Keratinocyte (primary cell): ENCODE results near the gene SINHCAF. TPM values are rescaled to one million over a fixed set of nuclear protein-coding genes. Genes with fewer than 3 reads are reported as not detected.
A peak's percentile ranks its signal among the peaks of the same experiment; 100 is the strongest.

Experiments used
- DNase-seq: peaks from one replicate; pipeline ENCODE4 v3.0.0-alpha.2; 2011; ENCODE audit warnings: low read depth, missing footprints, low spot score
- FAIRE-seq: peaks from 2 replicates; lab custom pipeline; 2011; peaks lifted over from hg19 to GRCh38; lab: Jason Lieb, UNC
- H2AFZ ChIP-seq: 2 replicates; pipeline ENCODE4 v1.6.0; 2012; ENCODE audit warnings: low read length, control low read depth, inconsistent platforms; ENCODE audit not compliant: control insufficient read depth
- H3K27ac ChIP-seq: 2 replicates; pipeline ENCODE4 v1.5.1; 2011; ENCODE audit warnings: low read length; ENCODE audit not compliant: control insufficient read depth, insufficient read depth
- H3K27me3 ChIP-seq: 3 replicates; pipeline ENCODE4 v1.6.0; 2011; ENCODE audit warnings: low read length; ENCODE audit not compliant: control insufficient read depth, insufficient read depth; ENCODE audit errors: extremely low read depth
- H3K36me3 ChIP-seq, 2 experiments: 2 replicates in 1 of 2; 3 replicates in 1 of 2; pipeline ENCODE4 v1.5.1; 2011; ENCODE audit warnings: low read length in 2 of 2, mild to moderate bottlenecking in 1 of 2; ENCODE audit not compliant: control insufficient read depth in 2 of 2, insufficient read depth in 2 of 2; ENCODE audit errors: extremely low read depth in 1 of 2
- H3K4me1 ChIP-seq: 3 replicates; pipeline ENCODE4 v1.5.1; 2011; ENCODE audit warnings: low read length; ENCODE audit not compliant: control insufficient read depth, insufficient read depth; ENCODE audit errors: extremely low read depth
- H3K4me2 ChIP-seq: 3 replicates; pipeline ENCODE4 v1.6.0; 2011; ENCODE audit warnings: low read depth, low read length; ENCODE audit not compliant: control insufficient read depth, insufficient read depth; ENCODE audit errors: extremely low read depth
- H3K4me3 ChIP-seq, 3 experiments: fragments of 200-600 bp in 1 of 3; sonication (generic) in 1 of 3; 2 replicates in 2 of 3; 3 replicates in 1 of 3; pipeline ENCODE4 v1.5.1; 2011 to 2016; ENCODE audit warnings: low read length in 3 of 3, mild to moderate bottlenecking in 3 of 3, control low read depth in 2 of 3, inconsistent platforms in 1 of 3, low read depth in 1 of 3, mixed read lengths in 1 of 3, mixed run types in 1 of 3, moderate library complexity in 1 of 3; ENCODE audit not compliant: control insufficient read depth in 2 of 3, insufficient read depth in 2 of 3; ENCODE audit errors: extremely low read depth in 1 of 3
- H3K79me2 ChIP-seq: 2 replicates; pipeline ENCODE4 v1.6.0; 2012; ENCODE audit warnings: low read length; ENCODE audit not compliant: control insufficient read depth, insufficient read depth
- H3K9ac ChIP-seq: 3 replicates; pipeline ENCODE4 v1.6.0; 2011; ENCODE audit warnings: low read length; ENCODE audit not compliant: control insufficient read depth, insufficient read depth; ENCODE audit errors: extremely low read depth
- H3K9me1 ChIP-seq: 3 replicates; pipeline ENCODE4 v1.6.0; 2011; ENCODE audit warnings: low read length; ENCODE audit not compliant: control insufficient read depth, insufficient read depth; ENCODE audit errors: extremely low read depth
- H3K9me3 ChIP-seq: 2 replicates; pipeline ENCODE4 v1.5.1; 2012; ENCODE audit warnings: low read depth, low read length; ENCODE audit not compliant: control insufficient read depth
- H4K20me1 ChIP-seq: 3 replicates; pipeline ENCODE4 v1.6.0; 2011; ENCODE audit warnings: low read length; ENCODE audit not compliant: control insufficient read depth, insufficient read depth; ENCODE audit errors: extremely low read depth
- EZH2 ChIP-seq: IDR thresholded peaks from one replicate; pipeline ENCODE4 v1.6.1; 2012; ENCODE audit warnings: inconsistent platforms, mild to moderate bottlenecking, low read length, moderate library complexity
- dilution Hi-C: fragments of 300-500 bp; cut with MboI; formaldehyde crosslinking; loops from one replicate; pipeline ENCODE4 v1.7.0; 2020; ENCODE audit warnings: low sequenced_read_pairs; ENCODE audit not compliant: extremely low pct_ligation_motif_present
- polyA plus RNA-seq, 5 experiments: library from polyadenylated mRNA; depleted of rRNA in 3 of 5; stranded (reverse) in 3 of 5; stranded (forward) in 1 of 5; unstranded in 1 of 5; fragments of >200 nt; gene quantifications; 1 replicate in 1 of 5; 2 replicates in 3 of 5; 3 replicates in 1 of 5; pipeline versions ENCODE4 v1.2.1 to v1.2.3, GENCODE V29; 2011 to 2012; ENCODE audit warnings: missing spikeins in 2 of 5, low read depth in 1 of 5, low replicate concordance in 1 of 5
- TF ChIP-seq, protein P1 (sequence below), 3 experiments: IDR thresholded peaks in 1 of 3; conservative IDR thresholded peaks in 1 of 3; optimal IDR thresholded peaks in 1 of 3; 2 replicates in 2 of 3; 3 replicates in 1 of 3; pipeline versions ENCODE3 to v1.5.1; 2011; ENCODE audit warnings: low read length in 3 of 3, mild to moderate bottlenecking in 3 of 3, moderate library complexity in 2 of 3, control low read depth in 1 of 3, inconsistent platforms in 1 of 3; ENCODE audit not compliant: insufficient read depth in 2 of 3; ENCODE audit errors: extremely low read depth in 1 of 3

SINHCAF gene
- polyA plus RNA-seq, 1 donor (not counting 4 experiments of a cell fraction or from before 2014, with no cell fraction given) = 57.4 TPM

DNA sequence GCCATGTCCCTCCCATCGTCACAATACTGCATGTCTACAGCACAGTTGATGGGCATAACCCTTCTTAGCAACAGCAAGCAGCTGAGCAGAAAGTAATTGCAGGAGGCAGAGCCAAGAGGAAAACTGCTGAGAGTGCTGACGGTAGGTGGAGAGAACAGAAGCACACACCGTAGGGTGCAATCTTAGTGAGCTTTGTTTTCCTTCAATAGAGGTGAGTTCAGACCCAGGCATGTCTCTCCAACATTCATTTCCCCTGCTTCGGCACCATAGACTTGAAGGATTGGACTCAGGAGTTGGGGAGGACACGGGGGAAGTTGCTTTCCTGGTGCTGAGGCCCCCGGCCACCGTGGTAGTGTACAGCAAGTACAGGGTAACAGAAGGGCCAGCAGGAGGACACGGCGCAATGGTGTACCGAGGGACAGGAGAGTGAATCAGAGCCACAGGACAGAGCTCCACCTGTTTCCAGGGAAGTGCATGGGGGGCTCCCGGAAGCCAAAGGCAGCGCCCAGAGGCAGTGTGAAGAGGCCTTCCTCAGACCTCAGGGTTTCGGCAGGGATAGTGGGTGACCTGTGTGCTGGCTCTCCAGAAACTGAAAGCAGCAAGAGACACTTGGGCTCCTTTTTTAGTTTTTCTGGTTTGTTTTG is 36.3 kb upstream of the SINHCAF start:
- no peaks in the 10 kb centered on the region for H4K20me1 ChIP-seq
- no peak for TF ChIP-seq EZH2
- TF ChIP-seq, protein P1, sequence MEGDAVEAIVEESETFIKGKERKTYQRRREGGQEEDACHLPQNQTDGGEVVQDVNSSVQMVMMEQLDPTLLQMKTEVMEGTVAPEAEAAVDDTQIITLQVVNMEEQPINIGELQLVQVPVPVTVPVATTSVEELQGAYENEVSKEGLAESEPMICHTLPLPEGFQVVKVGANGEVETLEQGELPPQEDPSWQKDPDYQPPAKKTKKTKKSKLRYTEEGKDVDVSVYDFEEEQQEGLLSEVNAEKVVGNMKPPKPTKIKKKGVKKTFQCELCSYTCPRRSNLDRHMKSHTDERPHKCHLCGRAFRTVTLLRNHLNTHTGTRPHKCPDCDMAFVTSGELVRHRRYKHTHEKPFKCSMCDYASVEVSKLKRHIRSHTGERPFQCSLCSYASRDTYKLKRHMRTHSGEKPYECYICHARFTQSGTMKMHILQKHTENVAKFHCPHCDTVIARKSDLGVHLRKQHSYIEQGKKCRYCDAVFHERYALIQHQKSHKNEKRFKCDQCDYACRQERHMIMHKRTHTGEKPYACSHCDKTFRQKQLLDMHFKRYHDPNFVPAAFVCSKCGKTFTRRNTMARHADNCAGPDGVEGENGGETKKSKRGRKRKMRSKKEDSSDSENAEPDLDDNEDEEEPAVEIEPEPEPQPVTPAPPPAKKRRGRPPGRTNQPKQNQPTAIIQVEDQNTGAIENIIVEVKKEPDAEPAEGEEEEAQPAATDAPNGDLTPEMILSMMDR (optimal IDR thresholded peaks at IDR 0.05 in 1 of 3, IDR thresholded peaks at IDR 0.05 in 1 of 3, conservative IDR thresholded peaks at IDR 0.05 in 1 of 3; ENCODE audit: extremely low read depth in 1 of 3, insufficient read depth in 2 of 3, low read length in 3 of 3) = no peak
- H3K36me3 ChIP-seq = no peaks in the 10 kb centered on the region
- H3K9me3 ChIP-seq = no peaks in the 10 kb centered on the region
- H3K27me3 ChIP-seq = no peaks in the 10 kb centered on the region
- H3K9me1 ChIP-seq = no peaks in the 10 kb centered on the region
- peak overlapping the region; percentile 91 for H2AFZ ChIP-seq
- H3K9ac ChIP-seq = peak overlapping the region; percentile 61
- DNase-seq = no peak
- H3K4me3 ChIP-seq = peak overlapping the region in 2 of 3 experiments; percentile 60
- peaks cover 22% of the 10 kb centered on the region for H3K4me1 ChIP-seq
- no peaks in the 10 kb centered on the region for H3K79me2 ChIP-seq
- dilution Hi-C loops = no loop called here
- peak overlapping the region; percentile 95 for H3K4me2 ChIP-seq
- FAIRE-seq = peak; percentile 68
- H3K27ac ChIP-seq = peak overlapping the region; percentile 39

DNA sequence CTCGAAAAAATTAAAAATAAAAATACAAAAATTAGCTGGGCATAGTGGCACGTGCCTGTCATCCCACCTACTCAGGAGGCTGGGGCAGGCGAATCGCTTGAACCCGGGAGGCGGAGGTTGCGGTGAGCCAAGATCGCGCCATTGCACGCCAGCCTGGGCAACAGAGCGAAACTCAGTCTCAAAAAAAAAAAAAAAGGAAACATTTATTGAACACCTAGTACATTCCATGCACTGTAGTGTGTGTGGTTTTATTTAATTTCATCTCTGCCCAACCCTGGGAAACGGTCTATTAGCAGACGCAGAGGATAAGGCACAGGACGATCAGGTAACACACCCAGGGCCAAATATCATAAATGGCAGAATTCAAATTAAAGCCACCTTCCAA is 35.8 kb upstream of the SINHCAF start:
- Histone ChIP-seq H3K9me3 (no peaks in the 10 kb centered on the region), H3K9me1 (no peaks in the 10 kb centered on the region), H2AFZ (peak overlapping the region; percentile 91), H3K9ac (no peak overlapping the region), H3K79me2 (no peaks in the 10 kb centered on the region), H3K4me3 (peak overlapping the region in 1 of 3 experiments; percentile 60), H3K4me1 (peaks cover 22% of the 10 kb centered on the region), H3K27ac (peak overlapping the region; percentile 39), H3K27me3 (no peaks in the 10 kb centered on the region), H3K36me3 (no peaks in the 10 kb centered on the region), H3K4me2 (peak overlapping the region; percentile 95), H4K20me1 (no peaks in the 10 kb centered on the region)
- dilution Hi-C loops = no loop called here
- DNase-seq = no peak
- FAIRE-seq = no peak
- TF ChIP-seq EZH2 = no peak

DNA sequence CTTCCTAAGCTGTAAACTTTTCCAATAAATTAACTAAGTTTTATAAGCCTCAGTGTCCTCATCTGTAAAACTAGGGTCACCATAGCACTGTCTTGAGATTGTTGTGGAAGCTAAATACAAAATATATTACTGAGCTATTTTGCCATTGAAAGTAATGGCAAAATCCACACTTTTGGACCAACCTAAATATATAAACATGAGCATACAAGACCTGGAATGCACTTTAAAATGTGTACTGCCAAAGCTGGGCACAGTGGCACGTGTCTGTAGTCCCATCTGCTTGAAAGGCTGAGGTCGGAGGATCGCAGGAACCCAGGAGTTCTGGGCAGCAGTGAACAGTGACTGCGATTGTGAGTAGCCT is 29.8 kb upstream of the SINHCAF start:
- FAIRE-seq (no peak), DNase-seq (no peak)
- TF ChIP-seq EZH2 = no peak
- TF ChIP-seq, protein P1 (optimal IDR thresholded peaks at IDR 0.05 in 1 of 3, IDR thresholded peaks at IDR 0.05 in 1 of 3, conservative IDR thresholded peaks at IDR 0.05 in 1 of 3; ENCODE audit: extremely low read depth in 1 of 3, insufficient read depth in 2 of 3, low read length in 3 of 3) = no peak

More for the DNA sequence above, 29.8 kb upstream of the SINHCAF start:
- Histone ChIP-seq H3K9me1 (no peaks in the 10 kb centered on the region), H3K9me3 (no peaks in the 10 kb centered on the region), H4K20me1 (no peaks in the 10 kb centered on the region), H3K4me1 (peaks cover 5% of the 10 kb centered on the region), H3K4me3 (no peak overlapping the region), H3K9ac (no peak overlapping the region), H3K4me2 (no peak overlapping the region), H3K36me3 (no peaks in the 10 kb centered on the region), H3K79me2 (no peaks in the 10 kb centered on the region), H3K27me3 (no peaks in the 10 kb centered on the region), H3K27ac (no peak overlapping the region), H2AFZ (no peak overlapping the region)
- dilution Hi-C loops = no loop called here
